ENCODE data around the gene PRDM13. TPM values are rescaled to one million over a fixed set of nuclear protein-coding genes. Genes with fewer than 3 reads are reported as not detected.

PRDM13 gene
- polyA plus RNA-seq, 1 donor (not counting 4 experiments of a cell fraction or from before 2014, with no cell fraction given), result not detected

GRCh38 chr6:99602520-99603420, 3.9 kb upstream of the PRDM13 start:
- no peaks in the 10 kb centered on the region for H3K36me3 ChIP-seq (ENCODE audit: control insufficient read depth in 2 of 2, extremely low read depth in 1 of 2, insufficient read depth in 2 of 2, low read length in 2 of 2)
- no peak for TF ChIP-seq CTCF (optimal IDR thresholded peaks at IDR 0.05 in 1 of 3, IDR thresholded peaks at IDR 0.05 in 1 of 3, conservative IDR thresholded peaks at IDR 0.05 in 1 of 3; ENCODE audit: extremely low read depth in 1 of 3, insufficient read depth in 2 of 3, low read length in 3 of 3)
- TF ChIP-seq EZH2 (IDR thresholded peaks at IDR 0.05; ENCODE audit: low read length), result peak; percentile 62
- no peak overlapping the region for H3K9ac ChIP-seq (ENCODE audit: control insufficient read depth, extremely low read depth, insufficient read depth, low read length)
- H2AFZ ChIP-seq (ENCODE audit: control insufficient read depth, low read length), result no peak overlapping the region
- peak overlapping the region; percentile 23 for H3K4me2 ChIP-seq (ENCODE audit: control insufficient read depth, extremely low read depth, insufficient read depth, low read depth, low read length)
- dilution Hi-C loops (cut with MboI; ENCODE audit: extremely low pct_ligation_motif_present, low sequenced_read_pairs), result no loop called here
- peaks cover 6% of the 10 kb centered on the region for H3K4me1 ChIP-seq (ENCODE audit: control insufficient read depth, extremely low read depth, insufficient read depth, low read length)
- H3K9me3 ChIP-seq (ENCODE audit: control insufficient read depth, low read depth, low read length), result no peaks in the 10 kb centered on the region
- H3K4me3 ChIP-seq (ENCODE audit: control insufficient read depth in 2 of 3, extremely low read depth in 1 of 3, insufficient read depth in 2 of 3, low read depth in 1 of 3, low read length in 3 of 3), result no peak overlapping the region
- peaks cover 88% of the 10 kb centered on the region for H3K27me3 ChIP-seq (ENCODE audit: control insufficient read depth, extremely low read depth, insufficient read depth, low read length)
- peaks cover 4% of the 10 kb centered on the region for H4K20me1 ChIP-seq (ENCODE audit: control insufficient read depth, extremely low read depth, insufficient read depth, low read length)
- H3K27ac ChIP-seq (ENCODE audit: control insufficient read depth, insufficient read depth, low read length), result no peak overlapping the region
- no peaks in the 10 kb centered on the region for H3K9me1 ChIP-seq (ENCODE audit: control insufficient read depth, extremely low read depth, insufficient read depth, low read length)
- no peaks in the 10 kb centered on the region for H3K79me2 ChIP-seq (ENCODE audit: control insufficient read depth, insufficient read depth, low read length)
- DNase-seq (ENCODE audit: low read depth, low spot score) (no peak), FAIRE-seq (no peak)

GRCh38 chr6:99603421-99604165, 3.0 kb upstream of the PRDM13 start:
- H3K79me2 ChIP-seq (ENCODE audit: control insufficient read depth, insufficient read depth, low read length), result no peaks in the 10 kb centered on the region
- H3K4me3 ChIP-seq (ENCODE audit: control insufficient read depth in 2 of 3, extremely low read depth in 1 of 3, insufficient read depth in 2 of 3, low read depth in 1 of 3, low read length in 3 of 3), result peak overlapping the region in 1 of 3 experiments; percentile 15
- no peaks in the 10 kb centered on the region for H3K9me3 ChIP-seq (ENCODE audit: control insufficient read depth, low read depth, low read length)
- H2AFZ ChIP-seq (ENCODE audit: control insufficient read depth, low read length), result no peak overlapping the region
- H3K27ac ChIP-seq (ENCODE audit: control insufficient read depth, insufficient read depth, low read length), result no peak overlapping the region
- H3K9ac ChIP-seq (ENCODE audit: control insufficient read depth, extremely low read depth, insufficient read depth, low read length), result no peak overlapping the region
- H3K4me1 ChIP-seq (ENCODE audit: control insufficient read depth, extremely low read depth, insufficient read depth, low read length), result peaks cover 6% of the 10 kb centered on the region
- DNase-seq (ENCODE audit: low read depth, low spot score) (no peak), FAIRE-seq (no peak)
- H4K20me1 ChIP-seq (ENCODE audit: control insufficient read depth, extremely low read depth, insufficient read depth, low read length), result peaks cover 4% of the 10 kb centered on the region
- H3K4me2 ChIP-seq (ENCODE audit: control insufficient read depth, extremely low read depth, insufficient read depth, low read depth, low read length), result peak overlapping the region; percentile 57
- TF ChIP-seq EZH2 (IDR thresholded peaks at IDR 0.05; ENCODE audit: low read length) (peak; percentile 84), CTCF (optimal IDR thresholded peaks at IDR 0.05 in 1 of 3, IDR thresholded peaks at IDR 0.05 in 1 of 3, conservative IDR thresholded peaks at IDR 0.05 in 1 of 3; ENCODE audit: extremely low read depth in 1 of 3, insufficient read depth in 2 of 3, low read length in 3 of 3) (no peak)
- H3K9me1 ChIP-seq (ENCODE audit: control insufficient read depth, extremely low read depth, insufficient read depth, low read length), result no peaks in the 10 kb centered on the region
- H3K36me3 ChIP-seq (ENCODE audit: control insufficient read depth in 2 of 2, extremely low read depth in 1 of 2, insufficient read depth in 2 of 2, low read length in 2 of 2), result no peaks in the 10 kb centered on the region
- H3K27me3 ChIP-seq (ENCODE audit: control insufficient read depth, extremely low read depth, insufficient read depth, low read length), result peaks cover 90% of the 10 kb centered on the region
- dilution Hi-C loops (cut with MboI; ENCODE audit: extremely low pct_ligation_motif_present, low sequenced_read_pairs), result no loop called here
